NCI-H146 (cell line): ENCODE data around the gene PDE3A.
"Not testable (repeated sequence)": the region's sequence is repeated elsewhere in the genome, so short reads cannot be mapped to it uniquely, and the experiment has no call there.

Source experiments
- DNase-seq: peaks from one replicate; lab custom pipeline; 2025; lab: John Stamatoyannopoulos, UW

The PDE3A gene

DNA sequence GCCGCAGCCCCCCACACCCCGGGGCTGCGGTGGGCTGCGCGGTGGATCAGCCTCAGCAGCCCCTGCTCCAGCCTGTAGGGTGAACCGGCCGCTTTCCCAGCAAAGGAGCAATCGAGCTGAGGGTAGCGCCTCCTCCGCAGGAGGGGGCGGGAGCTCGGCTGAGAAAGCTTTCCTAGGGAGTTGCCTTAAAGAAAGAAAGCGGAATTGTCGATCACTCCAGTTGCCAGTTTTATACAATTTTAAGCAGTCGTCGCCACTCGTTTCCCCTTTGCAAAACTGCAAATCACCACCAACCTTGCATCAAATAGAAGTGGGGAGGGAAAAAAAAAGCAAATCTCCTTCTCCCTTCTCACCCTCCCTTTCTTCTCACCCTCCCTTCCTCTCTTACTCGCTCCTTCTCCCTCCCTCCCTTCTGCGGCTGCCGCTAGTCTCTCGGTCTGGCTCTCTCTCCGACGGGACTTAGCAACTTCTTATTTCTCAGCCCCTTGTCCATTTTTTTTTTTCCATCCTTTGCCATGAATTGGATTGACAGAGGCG is at the start of gene PDE3A:
TSS of gene PDE3A (plus strand) at position 424 of the 537 bp plus-strand sequence. CDS start 748 bp downstream, outside the sequence.
- DNase-seq = peak; percentile 10

DNA sequence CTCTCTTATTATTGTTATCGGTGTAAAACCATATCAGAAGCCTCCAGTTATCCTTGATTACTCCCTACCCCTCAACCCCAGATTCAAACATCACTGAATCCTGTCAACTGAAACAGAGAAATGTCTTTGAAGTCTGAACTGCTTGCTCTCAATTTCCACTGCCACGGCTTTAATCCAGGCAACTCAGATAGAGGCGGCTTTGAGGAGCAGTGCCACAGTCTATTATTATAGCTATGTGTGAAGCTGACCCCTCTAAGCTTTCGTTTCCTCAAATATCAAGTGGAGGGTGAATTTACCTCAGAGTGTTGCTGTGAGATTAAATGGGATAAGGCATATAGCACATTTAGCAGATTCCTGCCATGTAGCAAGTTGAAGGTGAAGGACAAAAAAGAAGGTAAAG is 49.0 kb upstream of the PDE3A start:
- DNase-seq = no peak

DNA sequence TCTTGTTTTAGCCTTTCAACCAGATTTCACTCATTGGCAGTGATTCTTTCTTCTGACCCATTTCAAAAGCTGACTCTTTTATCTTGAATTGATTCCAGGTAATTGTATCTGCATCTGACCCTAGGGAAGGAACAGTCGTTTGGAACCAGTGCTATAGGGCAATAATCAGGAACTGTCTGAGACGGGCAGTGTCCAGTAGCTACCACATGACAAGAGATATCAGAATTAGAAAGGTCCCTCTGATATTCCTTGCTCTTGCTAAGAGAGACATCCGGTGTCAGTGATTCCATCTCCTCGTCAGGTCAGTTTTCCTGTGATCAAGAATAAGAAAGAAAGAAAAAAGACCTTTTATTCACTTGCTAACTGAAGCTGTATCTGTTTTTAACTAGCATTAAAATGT is 47.8 kb upstream of the PDE3A start:
- no peak for DNase-seq

DNA sequence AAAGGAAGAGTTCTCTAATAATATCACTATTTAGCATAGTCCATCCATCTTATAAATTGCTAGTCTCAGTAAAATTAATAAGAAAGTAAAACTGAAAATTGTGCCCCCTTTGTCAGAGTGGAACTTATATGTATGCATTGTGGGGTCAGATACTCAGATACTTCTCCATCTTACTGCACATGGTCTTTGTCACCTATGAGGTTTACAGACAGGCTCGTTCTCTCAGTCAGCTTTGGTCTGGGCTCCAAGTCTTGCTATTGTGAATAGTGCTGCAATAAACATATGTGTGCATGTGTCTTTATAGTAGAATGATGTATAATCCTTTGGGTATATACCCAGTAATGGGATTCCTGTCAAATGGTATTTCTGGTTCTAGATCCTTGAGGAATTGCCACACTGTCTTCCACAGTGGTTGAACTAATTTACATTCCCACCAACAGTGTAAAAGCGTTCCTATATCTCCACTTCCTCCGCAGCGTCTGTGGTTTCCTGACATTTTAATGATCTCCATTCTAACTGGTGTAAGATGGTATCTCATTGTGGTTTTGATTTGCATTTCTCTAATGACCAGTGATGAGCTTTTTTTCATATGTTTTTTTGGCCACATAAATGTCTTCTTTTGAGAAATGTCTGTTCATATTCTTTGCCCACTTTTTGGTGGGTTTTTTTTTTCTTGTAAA is 37.4 kb upstream of the PDE3A start:
- DNase-seq = not testable (repeated sequence)

DNA sequence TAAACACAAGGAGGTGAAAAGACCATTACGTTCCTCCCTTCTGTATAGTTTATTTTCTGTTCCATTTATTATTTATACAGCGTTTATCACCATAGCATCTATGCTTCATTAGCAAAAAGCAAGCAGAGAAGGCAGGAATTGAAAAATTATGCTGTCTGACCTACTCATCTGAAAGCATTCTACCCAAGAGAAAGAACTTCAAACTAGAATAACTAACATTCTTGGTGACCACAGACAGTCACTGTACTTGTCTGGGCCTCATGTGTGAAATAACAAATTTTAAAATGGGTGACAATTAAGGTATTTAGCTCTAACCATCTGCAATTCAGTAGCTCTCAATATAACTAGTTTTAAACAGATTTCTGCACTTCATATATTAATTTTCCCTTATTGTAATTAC is 29.3 kb upstream of the PDE3A start:
- no peak for DNase-seq

DNA sequence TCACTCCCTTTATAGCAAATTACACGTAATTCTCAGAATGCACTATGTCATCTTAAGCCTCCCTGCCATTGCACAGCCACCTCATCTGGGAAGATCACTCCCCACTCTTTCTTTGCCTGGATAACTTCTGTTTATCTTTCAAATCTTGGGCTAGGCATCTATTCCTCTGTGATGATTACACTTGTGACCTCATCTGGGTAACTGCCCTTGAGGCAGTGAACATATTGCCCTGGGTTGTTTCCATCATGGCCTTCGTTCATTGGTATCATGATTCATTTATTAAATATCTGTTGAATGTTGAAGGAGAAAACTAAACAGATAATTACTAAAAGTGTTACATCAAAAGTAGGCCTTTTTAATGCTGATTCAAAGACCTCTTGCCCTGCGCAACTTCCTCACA is 26.2 kb upstream of the PDE3A start:
- no peak for DNase-seq

DNA sequence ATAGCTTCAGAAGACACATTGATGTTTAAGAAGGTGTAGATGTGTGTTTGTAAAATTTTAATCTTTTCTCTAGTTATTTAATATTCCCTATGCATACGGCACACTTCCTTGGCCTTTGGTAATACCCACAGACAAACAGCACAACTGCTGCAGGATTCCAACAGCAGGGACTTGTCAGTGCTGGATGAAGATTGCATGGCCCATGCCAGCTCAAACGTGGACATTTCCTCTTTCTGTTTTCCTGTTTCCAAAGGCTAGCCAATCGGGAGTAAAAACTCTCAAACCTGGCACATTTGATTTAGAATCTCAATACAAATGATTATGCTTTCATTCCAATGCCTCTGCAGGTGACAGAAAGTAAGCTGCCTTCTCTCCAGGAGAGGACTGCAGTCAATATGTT is 22.5 kb upstream of the PDE3A start:
- no peak for DNase-seq

DNA sequence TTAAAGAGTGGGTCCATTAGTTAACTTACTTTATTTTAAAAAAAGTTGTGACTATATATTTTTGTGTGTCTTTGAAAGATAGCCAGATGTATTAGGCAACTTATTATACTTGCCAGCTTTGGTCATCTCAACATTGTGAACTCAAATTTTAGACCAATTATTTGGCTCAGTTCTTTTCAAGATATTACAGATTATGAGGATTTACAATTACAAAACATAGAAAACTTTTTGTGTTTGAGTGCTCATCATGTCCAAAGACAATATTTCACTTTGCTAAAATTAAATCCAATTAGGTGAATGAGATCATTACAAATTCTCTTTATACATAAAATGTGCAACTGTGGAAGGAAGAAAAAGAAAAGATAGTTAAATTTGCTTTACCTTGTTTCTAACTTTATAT is 18.3 kb upstream of the PDE3A start:
- DNase-seq = no peak

DNA sequence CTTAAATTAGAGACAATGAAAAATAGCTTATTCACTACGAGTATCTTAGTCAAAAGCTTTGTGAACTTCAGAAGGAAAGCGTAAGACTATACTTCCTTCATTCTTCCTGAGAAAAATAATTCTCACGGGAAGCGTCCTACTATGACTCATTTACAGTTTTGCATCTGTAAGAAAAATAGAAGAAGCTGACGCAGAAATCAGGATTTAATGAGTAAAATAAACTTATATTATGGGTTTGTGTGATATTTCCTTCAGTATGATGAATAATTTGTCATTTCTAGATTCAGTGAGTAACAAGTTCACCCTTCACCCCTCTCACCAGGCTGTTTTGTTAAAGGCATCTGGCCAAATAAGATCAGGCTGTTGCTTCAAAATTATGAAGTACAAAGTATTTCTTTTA is 17.8 kb upstream of the PDE3A start:
- no peak for DNase-seq

DNA sequence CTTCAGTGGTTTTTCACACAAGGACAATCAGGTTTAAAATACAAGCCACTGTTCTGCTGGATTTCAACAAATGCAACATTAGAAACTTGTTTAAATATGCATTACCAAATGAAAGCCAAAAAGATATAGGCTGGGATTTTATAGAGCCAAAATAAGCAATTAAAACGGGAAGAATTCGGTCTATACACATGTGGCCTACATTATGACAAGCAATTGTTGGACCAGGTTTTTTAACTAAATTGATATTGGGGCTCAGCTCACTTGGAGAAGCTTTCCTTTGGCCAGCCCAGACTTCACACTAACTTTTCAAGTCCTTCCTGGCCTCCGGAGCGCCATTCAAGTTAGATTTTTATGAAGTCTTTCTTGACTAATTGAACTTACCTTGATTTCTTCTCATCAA is 16.9 kb upstream of the PDE3A start:
- DNase-seq = no peak

DNA sequence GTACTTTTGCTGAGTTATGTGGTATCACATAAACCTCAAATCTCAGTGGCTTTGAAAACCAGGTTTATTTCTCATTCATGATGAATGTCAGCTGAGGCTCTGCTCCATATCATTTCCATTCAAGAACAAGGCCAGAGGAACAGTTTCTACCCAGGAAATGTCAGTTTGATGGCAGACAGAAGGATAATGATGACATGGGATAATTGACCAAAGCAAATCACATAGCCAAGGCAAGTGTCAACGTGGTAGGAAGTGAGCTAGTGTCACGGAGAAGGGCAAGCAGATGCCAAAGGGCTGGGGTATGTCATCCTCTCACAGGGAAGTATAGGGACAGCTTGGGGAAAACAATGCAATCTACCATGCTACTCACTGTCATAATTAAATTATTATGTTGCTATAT is 12.3 kb upstream of the PDE3A start:
- DNase-seq = no peak

DNA sequence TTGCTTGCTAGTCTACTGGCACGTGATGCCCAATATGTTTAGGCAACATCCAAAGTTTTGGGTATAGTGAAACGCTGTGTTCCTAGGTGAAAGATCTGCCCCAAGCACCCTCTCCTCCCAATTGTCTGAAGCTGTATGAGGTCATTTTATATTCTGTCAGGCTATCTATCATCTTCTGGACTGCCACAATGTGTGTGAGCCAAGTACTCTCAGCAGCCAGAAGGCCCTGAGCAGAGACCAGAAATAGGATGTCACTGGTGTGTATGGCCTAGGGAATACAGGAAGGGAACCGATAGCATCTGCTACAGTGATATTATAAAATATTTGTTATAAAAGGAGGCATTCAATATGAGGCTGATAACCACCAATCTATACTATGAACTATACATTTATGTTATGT is 7.9 kb upstream of the PDE3A start:
- DNase-seq = no peak

DNA sequence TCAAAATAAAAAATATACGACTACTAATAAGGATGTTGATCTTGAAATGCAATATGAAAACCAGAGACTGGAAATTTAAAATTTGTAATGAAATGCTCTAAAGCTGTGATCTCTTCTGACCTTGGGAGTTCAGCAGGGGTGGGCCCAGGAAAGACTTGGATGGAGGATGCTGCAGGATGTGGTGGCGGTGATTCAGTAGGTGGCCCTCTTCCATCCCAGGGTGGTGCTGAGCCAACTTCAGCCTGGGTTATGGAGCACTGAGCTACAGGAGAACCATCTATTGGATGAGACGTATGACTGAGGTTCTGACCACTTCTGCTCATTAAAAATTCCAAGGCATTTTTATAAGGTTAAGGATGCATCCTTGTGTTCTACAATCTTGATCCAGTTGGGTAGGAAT is 6.9 kb upstream of the PDE3A start:
- no peak for DNase-seq

DNA sequence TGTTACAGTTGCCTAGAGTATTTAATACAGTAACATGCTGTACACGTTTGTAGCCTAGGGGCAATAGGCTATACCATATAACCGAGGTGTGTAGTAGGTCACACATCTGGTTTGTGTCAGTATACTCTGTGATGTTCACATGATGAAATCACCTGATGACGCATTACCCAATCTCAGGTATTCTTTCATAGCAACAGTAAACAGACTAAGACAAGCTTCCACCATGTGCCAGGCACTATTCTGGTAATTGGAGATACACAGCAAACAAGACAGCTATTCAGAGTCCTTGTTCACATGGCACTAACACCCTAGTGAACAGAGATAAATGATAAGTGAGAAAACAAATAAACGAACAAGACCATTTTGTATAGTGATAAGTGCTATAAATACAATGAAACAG is 3.8 kb upstream of the PDE3A start:
- DNase-seq = no peak

DNA sequence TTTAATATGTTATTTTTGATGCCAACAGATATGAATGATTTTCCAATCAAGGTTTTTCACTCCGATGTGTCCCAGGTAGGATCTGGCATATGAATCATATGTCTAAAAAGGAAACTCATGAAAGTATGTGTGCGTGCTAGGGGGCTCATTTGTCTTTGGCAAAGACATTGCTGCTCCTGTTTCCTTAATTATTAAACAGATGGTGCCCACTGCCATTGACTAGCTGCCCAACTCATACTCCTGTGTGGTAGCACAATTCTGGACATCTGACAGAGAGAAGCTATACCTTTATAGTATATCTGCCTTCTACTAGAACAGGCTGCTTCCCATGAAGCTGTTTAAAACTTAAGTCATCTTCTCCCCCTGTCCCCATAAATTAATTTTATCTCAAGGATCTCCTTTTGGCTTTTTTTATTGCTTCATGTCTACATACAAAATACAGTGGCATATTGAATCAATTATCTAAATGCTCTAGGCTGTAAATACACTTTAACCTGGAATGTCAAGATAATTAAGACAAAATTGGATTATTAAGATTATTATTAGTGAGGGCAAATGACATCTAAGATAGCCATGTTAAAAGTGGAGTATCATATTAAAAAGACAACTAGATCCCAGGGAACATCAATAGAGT is 1.4 kb upstream of the PDE3A start:
- no peak for DNase-seq

DNA sequence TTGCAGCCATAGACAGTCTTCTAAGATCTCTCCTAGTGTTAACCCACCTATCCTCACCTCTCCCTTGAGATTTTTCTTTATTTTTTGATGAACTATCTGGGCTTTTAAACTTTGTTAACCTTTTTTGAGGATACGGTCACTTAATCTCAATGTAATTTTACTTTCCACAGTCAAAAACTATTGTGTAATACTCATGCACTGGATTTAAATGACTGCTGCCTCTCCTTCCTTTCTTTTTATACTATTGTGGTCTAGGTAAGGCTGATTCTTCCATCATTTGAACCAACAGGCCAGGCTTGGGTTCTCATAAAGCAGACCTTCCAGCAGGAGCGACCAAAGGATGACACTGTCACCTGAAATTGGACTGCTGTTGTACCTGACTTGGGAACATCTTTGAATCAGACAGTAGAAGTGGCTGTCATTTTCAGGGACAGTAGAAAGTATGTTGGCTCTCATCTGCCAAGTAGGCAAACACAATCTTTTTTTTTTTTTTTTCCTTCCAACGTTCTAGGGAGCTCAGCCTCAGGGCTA is 689 bp upstream of the PDE3A start:
- DNase-seq = no peak

DNA sequence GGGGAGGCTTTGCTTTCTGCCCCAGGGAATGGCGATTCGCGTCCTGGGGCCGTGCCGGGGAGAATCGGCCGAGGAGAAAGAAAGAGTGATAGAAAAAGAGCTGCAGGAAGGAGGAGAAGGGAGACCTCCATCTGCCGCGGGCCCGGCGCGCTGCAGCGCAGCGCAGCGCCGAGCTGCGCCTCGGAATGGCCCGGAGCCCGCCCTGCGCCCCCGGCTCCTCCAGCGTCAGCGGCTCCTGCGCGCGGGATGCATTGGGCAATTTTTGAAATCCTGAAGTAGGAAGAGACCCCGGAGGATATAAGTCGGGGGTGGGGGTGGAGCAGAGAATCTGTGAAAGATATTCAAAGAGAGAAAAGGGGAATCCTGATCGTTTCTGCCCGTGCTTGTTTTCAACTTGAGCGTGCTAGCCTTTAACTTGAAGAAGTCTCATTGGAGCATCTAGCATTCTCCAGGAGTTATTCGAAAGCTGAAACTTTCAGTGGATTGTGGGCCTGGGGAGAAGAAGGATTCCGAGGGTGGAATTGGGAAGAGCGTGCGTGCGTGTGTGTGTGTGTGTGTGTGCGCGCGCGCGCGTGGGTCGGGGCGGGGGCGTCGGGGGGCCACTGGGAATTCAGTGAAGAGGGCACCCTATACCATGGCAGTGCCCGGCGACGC is 441 bp downstream of the PDE3A start:
- DNase-seq = peak; percentile 15

DNA sequence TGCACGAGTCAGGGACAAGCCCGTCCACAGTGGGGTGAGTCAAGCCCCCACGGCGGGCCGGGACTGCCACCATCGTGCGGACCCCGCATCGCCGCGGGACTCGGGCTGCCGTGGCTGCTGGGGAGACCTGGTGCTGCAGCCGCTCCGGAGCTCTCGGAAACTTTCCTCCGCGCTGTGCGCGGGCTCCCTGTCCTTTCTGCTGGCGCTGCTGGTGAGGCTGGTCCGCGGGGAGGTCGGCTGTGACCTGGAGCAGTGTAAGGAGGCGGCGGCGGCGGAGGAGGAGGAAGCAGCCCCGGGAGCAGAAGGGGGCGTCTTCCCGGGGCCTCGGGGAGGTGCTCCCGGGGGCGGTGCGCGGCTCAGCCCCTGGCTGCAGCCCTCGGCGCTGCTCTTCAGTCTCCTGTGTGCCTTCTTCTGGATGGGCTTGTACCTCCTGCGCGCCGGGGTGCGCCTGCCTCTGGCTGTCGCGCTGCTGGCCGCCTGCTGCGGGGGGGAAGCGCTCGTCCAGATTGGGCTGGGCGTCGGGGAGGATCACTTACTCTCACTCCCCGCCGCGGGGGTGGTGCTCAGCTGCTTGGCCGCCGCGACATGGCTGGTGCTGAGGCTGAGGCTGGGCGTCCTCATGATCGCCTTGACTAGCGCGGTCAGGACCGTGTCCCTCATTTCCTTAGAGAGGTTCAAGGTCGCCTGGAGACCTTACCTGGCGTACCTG is 1.1 kb downstream of the PDE3A start:
- peak; percentile 45 for DNase-seq

DNA sequence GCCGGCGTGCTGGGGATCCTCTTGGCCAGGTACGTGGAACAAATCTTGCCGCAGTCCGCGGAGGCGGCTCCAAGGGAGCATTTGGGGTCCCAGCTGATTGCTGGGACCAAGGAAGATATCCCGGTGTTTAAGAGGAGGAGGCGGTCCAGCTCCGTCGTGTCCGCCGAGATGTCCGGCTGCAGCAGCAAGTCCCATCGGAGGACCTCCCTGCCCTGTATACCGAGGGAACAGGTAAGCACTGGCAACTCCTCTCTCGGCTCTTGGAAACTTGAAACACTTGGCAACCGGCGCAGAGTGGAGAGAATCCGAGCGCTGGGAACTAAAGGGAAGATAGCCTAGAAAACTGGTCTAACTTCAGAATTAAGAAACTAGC is 1.7 kb downstream of the PDE3A start:
- DNase-seq = peak; percentile 15

DNA sequence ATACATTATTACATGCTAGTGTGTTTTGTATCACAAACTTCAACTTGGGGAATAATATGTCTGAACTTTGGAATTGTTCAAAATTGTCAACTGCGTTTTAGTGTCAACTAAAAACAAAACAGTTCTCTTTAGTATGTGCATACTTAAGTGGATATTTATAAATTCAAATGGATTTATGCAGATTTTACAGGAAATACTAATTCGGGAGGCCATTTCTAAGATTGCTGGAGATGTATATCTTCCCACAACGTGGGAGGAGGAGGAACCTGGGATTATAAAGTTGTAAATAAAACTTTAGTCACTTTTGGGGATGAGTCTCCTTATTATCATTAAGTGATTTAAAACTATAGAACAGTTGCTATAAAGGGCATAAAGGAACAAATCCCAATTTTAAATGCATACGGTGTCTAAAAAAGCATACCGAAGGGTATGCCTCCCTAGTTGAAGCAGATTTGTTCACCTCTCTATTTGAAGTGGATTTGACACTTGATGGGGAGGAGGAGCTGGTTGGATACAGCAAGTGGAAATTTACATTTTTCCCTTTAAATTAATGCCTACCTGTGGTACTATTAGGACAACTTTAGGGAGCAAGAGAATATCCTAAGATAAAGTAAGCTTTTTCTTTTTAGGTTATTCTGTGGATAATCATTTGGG is 2.7 kb downstream of the PDE3A start:
- no peak for DNase-seq

DNA sequence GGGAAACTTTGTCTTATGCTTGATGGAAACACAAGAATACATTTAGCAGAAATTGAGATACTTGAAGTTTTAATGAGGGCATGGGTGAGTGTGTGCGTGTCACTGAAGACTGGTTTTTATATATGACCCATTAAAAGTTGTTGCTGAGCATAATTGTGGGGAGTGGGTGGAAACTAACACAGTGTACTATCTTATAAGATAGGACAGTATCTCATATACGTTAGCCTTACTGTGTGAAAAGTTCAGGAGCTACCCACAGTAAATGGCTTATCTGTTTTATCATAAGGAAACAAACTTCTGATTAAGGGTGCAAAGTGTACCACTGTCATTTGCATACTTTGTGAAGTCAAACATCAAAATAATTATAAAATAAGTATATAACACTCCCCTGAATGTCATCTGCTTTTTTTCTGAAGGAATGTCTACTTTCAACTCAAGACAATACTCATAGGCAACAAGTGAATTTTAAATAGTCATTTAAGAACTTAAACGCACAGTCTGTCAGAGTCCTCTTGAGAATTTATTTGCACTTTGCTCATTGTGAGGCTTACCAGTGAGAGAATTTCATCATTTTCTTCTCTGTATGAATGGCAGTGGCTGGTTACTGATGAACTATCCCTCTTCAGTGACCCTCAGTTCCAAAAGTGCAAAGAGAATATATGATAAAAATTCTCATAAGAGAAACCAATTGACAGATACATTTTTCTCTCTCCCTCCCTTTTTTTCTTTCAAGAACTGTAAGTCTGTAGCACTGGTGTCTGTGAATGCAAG is 4.2 kb downstream of the PDE3A start:
- DNase-seq = no peak
